Activated CD8-positive, alpha-beta memory T cell treated with anti-CD3 and anti-CD28 coated beads, Interleukin-2, amount 50 U/mL, for 4 hours (primary cell): Measurements from ENCODE around the gene HIPK3.

Experiments
- DNase-seq: peaks from one replicate; pipeline ENCODE4 v3.0.0-alpha.2; 2020

The HIPK3 gene

DNA sequence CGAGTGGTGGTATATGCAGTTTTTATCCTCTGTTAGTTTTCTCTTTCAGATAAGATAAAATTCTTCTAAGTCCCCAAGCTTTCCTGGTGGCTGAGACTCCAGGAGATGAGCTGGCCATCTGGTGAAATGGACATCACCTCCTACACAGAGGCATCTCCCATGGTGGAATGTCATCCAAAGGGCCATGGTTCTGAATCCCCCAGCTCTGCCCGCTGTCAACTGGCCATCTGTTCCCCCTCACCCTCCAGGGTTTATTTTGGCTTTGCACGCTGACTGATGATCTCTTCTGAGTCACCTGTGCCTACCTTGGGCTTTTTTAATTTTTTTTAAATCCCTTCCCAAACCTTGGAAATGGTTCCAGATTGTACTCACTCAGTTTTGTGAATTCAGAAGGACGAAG, 142.2 kb downstream of the HIPK3 start:
- DNase-seq, result no peak

- no peak for DNase-seq
These were observed 144.9 kb downstream of the HIPK3 start for GRCh38 chr11:33402066-33402465.

- DNase-seq, result no peak
These were observed 146.2 kb downstream of the HIPK3 start for GRCh38 chr11:33403344-33403743.

GRCh38 chr11:33405834-33406602, 148.8 kb downstream of the HIPK3 start:
- no peak for DNase-seq
